GM18511 (cell line): ENCODE results near the gene MMS22L.
"Not testable (repeated sequence)": the region's sequence is repeated elsewhere in the genome, so short reads cannot be mapped to it uniquely, and the experiment has no call there.

ENCODE experiments used
- ATAC-seq: cut with Tn5 transposase; IDR thresholded peaks from one replicate; pipeline ENCODE4 v1.9.1; 2021; ENCODE audit warnings: mild to moderate bottlenecking, moderate library complexity; ENCODE audit not compliant: unreplicated experiment

The MMS22L gene

GRCh38 chr6:97231911-97232310 lies 51.1 kb downstream of the MMS22L start:
- no peak for ATAC-seq

- ATAC-seq = no peak
Measured at GRCh38 chr6:97222903-97223302, 60.1 kb downstream of the MMS22L start.

DNA sequence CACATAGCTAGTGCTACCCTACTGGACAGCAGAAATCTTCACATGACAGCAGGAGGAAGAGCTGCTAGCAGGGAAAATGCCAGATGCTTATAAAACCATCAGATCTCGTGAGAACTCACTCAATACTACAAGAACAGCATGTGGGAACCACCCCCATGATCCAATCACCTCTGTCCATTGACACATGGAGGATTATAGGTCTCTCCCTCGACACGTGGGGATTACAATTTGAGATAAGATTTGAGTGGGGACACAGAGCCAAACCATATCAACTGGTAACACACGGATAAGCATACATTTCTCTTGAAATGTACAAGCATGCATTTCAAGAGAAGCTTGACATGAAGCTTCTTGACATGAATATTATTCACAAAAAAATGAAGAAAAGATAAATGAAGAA lies 64.1 kb downstream of the MMS22L start:
- ATAC-seq = no peak

- no peak for ATAC-seq
Measured at GRCh38 chr6:97215157-97215769, 67.8 kb downstream of the MMS22L start.

- ATAC-seq = no peak
Measured at GRCh38 chr6:97214671-97215070, 68.3 kb downstream of the MMS22L start.

DNA sequence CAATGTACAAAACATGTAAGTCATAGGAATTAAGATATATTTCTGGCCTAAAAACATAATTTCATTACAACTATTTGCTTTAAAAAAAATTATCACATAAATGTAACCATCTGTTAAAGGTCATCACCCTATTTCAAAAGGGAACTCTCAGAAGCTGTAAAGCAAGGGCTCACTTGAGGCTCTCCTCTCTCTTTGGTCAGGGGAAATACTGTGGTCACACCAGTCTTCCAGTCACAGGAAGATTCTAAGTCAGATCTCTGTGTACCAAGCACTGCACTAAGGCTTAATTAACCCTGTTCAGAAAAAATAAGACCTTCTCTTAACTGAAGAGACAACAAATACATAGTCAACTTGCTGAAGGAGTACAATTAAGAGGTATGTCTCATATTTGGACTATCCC lies 75.6 kb downstream of the MMS22L start:
- no peak for ATAC-seq

GRCh38 chr6:97205966-97206365 lies 77.0 kb downstream of the MMS22L start:
- ATAC-seq = no peak

DNA sequence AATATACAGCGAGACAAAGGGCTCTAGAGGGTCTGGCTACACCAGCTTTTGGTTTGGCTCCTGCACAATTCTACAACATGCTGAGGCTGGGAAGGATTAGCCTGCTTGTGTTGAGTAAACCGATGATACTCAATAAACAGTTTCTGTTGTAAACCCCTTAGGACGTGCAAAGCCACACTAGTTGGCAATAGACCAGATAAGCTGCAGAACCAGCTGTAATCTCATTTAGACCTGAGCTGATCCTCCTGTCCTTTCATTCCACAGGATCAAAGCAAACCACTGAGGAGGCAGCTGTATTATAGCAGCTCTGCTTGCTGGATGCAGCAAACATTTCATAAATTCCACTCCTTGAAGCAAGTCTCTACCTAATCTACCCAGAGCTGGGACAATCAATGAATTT lies 79.7 kb downstream of the MMS22L start:
- no peak for ATAC-seq

- ATAC-seq = no peak
Measured at GRCh38 chr6:97198046-97198565, 84.9 kb downstream of the MMS22L start.

DNA sequence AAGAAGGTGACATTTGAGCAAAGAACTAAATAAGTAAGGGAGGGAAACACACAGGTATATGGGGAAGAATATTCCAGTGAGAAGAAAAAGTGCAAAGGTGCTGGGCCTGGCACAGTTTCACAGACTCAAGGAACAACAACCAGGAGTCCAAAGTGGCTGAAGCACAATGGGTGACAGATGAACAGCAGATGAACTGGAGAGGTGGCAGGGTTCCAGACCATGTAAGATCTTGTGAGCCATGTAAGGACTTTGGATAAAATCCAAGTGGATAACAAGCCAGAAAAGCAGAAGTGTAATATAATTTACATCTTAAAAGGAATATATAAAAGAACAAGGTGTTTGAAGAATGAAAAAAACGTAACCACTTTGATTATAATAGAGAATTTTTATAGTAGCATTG lies 87.9 kb downstream of the MMS22L start:
- no peak for ATAC-seq

DNA sequence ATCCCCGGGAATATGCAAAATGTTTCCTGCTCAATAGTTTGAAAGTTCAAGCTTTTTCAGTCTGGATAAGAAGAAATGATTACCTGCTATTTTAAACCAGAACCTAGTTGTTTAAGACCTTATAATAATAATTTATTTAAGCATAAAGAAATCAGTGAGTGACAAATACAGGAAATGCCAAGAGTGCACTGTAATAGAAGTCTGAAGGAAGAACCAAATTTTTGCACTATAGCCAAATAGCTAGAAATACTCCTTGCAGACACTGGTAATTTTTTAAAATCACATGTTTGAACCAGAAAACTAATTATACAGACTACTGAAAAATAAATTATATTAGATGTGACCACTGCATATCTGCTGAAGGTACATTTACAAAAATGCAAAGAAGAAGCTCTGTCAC lies 93.2 kb downstream of the MMS22L start:
- no peak for ATAC-seq

DNA sequence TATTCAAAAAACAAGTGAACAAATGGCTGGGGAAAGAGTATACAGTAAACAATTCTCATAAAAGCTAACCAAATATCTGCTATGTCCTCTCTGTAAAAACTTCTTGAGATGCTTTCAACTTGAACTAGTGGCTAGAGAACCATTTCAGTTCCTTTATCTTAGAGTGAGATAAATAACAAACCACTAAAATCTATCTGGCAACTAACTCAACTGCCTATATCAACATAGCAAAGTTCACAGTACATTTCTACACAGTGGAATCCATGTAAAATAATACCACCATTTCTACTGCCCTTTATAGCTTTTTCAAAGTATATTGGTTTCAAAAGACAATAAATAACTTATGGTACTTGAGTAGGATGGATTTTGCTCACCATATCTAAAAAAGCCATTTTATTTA lies 95.1 kb downstream of the MMS22L start:
- no peak for ATAC-seq

- ATAC-seq = peak; percentile 97
Measured at GRCh38 chr6:97186416-97186999, 96.5 kb downstream of the MMS22L start.

DNA sequence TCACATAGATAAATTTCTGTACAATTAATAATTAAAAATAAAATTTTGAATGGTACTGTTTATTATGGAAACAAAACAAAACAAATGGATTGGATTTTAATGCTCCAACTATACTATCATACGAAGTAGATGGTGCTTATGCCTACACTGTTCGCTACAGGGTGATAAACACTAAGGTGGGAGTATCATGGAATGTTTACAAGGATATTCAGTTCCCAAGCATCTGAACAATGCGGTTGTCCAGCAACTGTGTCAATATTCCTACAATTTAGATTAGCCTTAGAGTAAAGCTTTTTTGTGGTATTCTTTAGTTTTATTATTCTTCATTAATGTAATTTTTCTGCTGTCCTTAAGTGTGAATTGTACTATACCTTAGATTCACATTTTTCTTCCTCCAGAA lies 105.1 kb downstream of the MMS22L start:
- no peak for ATAC-seq

DNA sequence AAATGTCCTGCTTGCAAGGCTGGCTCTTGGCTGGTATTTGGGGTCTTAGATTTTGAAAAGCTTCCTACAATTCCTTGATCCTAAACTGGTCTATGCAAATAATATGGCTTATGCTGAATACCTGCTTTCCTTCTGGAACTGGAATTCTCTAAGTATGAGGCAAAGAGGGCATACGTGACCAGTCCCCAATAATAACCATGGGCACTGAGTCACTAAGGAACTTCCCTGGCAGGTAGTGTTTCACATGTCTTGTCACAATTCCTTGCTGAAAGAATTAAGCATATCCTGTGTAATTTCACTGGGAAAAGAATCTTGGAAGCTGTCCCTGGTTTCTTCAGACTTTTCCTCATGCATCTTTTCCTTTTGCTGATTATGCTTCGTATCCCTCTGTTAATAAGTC lies 106.5 kb downstream of the MMS22L start:
- no peak for ATAC-seq

DNA sequence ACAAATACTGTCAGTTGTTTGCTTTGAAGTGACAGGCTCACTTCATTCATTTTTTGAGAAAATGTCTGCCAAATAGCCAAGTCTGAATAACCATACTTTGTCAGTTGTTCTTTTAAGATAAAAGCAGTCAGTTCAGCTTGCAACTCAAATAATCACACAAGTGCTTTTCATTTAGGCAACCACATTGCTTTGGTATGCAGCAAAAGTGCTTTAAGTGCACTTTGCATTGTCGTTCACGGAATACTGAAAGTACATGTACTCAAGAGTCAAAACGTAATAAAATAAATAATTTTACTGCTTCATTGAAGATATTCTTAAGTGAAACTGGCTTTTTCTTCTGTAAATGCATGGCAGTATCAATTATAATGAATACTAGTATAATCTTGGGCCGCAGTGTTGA lies 107.2 kb downstream of the MMS22L start:
- no peak for ATAC-seq

DNA sequence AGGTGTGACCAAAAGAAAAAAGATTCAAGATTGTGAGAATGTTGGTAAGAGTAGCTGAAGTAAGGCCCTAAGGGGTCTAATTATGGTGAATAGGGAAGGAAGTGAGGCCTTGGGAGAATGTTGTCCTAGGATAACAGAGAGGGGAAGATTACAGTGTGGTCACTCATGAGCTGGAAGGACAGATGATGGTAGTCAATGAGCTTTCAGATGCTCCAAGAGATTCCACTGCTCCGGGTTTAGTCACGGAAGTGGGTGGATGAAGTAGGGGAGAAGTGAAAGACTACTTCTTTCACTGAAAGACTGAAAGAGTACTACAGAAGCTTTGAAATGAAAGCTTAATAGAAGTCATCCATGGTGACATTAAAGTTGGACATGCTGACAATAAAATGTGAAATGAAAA lies 108.5 kb downstream of the MMS22L start:
- ATAC-seq = no peak

DNA sequence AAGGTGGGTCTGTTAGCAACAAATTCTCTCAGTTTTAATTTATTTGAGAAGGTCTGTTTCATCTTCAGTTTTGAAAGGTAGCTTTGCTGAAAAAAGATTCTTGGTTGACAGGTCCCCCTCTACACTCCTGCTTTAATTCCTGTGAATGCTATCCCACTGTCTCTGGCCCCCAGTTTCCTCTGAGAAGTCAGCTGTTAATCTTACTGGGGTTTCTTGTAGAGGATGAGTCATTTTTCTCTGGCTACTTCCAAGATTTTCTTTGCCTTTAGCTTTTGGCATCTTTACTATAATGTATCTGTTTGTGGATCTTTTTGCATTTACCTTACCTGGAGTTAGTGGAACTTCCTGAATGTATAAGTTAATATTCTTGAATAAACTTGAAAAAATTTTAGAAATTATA lies 122.7 kb downstream of the MMS22L start:
- ATAC-seq = no peak

GRCh38 chr6:97155447-97155846 lies 127.6 kb downstream of the MMS22L start:
- not testable (repeated sequence) for ATAC-seq

- no peak for ATAC-seq
Measured at GRCh38 chr6:97154015-97154414, 129.0 kb downstream of the MMS22L start.

DNA sequence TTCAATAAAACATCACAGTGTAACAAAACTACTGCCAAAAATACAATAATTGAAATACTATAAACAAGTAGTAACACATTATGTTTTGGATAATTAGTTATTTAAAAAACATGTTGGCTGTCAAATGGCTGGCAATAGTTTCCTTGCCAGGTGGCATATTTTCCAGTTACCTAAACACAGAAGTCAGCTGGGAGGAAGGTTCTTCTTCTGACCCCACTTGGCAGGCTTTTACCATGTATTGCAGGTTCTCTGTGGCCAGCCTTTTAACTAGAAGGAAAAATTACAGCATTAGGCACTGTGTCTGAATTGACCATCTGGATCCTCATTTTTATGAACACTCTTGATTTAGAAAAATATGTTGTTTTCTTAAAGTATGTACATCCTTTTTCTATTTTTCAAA lies 131.4 kb downstream of the MMS22L start:
- no peak for ATAC-seq

DNA sequence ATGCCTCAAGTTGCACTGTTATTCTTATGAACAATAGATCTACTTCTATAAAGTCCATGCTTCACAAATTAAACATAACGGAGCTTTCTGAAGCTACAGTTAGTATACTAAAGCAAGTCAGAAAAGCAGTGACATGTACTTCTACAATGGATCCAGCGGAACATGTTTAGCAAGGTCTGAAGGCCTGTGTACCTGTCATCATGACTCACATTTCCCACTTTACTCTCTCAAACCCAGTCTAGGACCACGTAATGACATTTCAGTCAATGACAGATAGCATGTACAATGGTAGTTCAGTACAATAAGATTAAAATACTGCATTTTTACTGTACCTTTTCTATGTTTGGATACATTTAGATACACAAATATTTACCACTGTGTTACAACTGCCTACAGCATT lies 132.1 kb downstream of the MMS22L start:
- ATAC-seq = no peak

DNA sequence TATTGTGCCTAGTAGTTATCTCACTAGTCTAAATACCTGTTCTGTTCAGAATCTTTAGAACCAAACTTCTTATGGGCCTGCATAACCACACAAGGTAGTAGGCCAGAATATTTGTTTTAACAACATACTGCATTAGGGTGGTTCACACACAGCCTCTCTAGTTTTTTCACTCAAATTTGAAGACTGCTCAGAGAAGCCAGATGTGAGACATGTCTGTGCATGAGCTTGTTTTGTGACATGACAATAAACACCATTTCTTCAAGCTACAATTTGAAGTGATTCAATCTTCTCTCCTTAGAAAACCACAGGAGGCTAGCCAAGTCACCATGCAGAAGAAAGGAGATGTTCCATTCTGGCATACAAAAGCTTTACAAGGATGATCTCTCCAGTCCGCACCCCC lies 135.6 kb downstream of the MMS22L start:
- ATAC-seq = no peak
